RWPE2 (cell line): ENCODE measurements around the gene ERICH4.
"Not testable (repeated sequence)": the region's sequence is repeated elsewhere in the genome, so short reads cannot be mapped to it uniquely, and the experiment has no call there.

Experiments used
- ATAC-seq: fragments of 200-7000 bp; cut with Tn5 transposase; 3 replicates; pipeline ENCODE4 v1.9.1; 2021; ENCODE audit warnings: low read depth
- DNase-seq: peaks from one replicate; pipeline ENCODE4 v3.0.0-alpha.2; 2020; ENCODE audit warnings: low spot score
- H3K27ac ChIP-seq: fragments of 450-650 bp; 2 replicates; pipeline ENCODE4 v1.5.1; 2017; ENCODE audit warnings: mild to moderate bottlenecking; ENCODE audit not compliant: poor library complexity, severe bottlenecking
- H3K27me3 ChIP-seq: fragments of 250-450 bp; sonication (Bioruptor Pico); 2 replicates; pipeline ENCODE4 v1.5.1; 2021; ENCODE audit warnings: mild to moderate bottlenecking, moderate library complexity; ENCODE audit not compliant: insufficient read depth, poor library complexity, severe bottlenecking
- H3K36me3 ChIP-seq: fragments of 250-450 bp; sonication (Bioruptor Pico); 2 replicates; pipeline ENCODE4 v1.5.1; 2020; ENCODE audit warnings: low read depth, mild to moderate bottlenecking, moderate library complexity
- H3K4me1 ChIP-seq: fragments of 250-450 bp; sonication (Bioruptor Pico); 2 replicates; pipeline ENCODE4 v1.5.1; 2021; ENCODE audit warnings: mild to moderate bottlenecking, moderate library complexity; ENCODE audit not compliant: insufficient read depth, poor library complexity, severe bottlenecking
- H3K4me3 ChIP-seq: fragments of 250-450 bp; sonication (Bioruptor Pico); 2 replicates; pipeline ENCODE4 v1.5.1; 2021; ENCODE audit warnings: mild to moderate bottlenecking, moderate library complexity; ENCODE audit not compliant: severe bottlenecking
- H3K9me3 ChIP-seq: fragments of 250-450 bp; sonication (Bioruptor Pico); 2 replicates; pipeline ENCODE4 v1.5.1; 2021; ENCODE audit warnings: mild to moderate bottlenecking, moderate library complexity; ENCODE audit not compliant: severe bottlenecking
- TF ChIP-seq, protein P1 (sequence below): fragments of 450-650 bp; IDR thresholded peaks from one replicate; pipeline ENCODE4 v1.5.1; 2017; ENCODE audit warnings: mild to moderate bottlenecking, moderate library complexity; ENCODE audit not compliant: poor library complexity, severe bottlenecking

The ERICH4 gene

GRCh38 chr19:41452584-41453275 is 9.8 kb downstream of the ERICH4 start:
- H3K4me3 ChIP-seq, result no peak overlapping the region
- DNase-seq (no peak), ATAC-seq (no peak)
- TF ChIP-seq, protein P1, sequence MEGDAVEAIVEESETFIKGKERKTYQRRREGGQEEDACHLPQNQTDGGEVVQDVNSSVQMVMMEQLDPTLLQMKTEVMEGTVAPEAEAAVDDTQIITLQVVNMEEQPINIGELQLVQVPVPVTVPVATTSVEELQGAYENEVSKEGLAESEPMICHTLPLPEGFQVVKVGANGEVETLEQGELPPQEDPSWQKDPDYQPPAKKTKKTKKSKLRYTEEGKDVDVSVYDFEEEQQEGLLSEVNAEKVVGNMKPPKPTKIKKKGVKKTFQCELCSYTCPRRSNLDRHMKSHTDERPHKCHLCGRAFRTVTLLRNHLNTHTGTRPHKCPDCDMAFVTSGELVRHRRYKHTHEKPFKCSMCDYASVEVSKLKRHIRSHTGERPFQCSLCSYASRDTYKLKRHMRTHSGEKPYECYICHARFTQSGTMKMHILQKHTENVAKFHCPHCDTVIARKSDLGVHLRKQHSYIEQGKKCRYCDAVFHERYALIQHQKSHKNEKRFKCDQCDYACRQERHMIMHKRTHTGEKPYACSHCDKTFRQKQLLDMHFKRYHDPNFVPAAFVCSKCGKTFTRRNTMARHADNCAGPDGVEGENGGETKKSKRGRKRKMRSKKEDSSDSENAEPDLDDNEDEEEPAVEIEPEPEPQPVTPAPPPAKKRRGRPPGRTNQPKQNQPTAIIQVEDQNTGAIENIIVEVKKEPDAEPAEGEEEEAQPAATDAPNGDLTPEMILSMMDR, result no peak
- H3K27ac ChIP-seq, result no peak overlapping the region
- no peaks in the 10 kb centered on the region for H3K36me3 ChIP-seq
- peaks cover 16% of the 10 kb centered on the region for H3K27me3 ChIP-seq
- H3K4me1 ChIP-seq, result no peaks in the 10 kb centered on the region
- H3K9me3 ChIP-seq, result no peaks in the 10 kb centered on the region

- ATAC-seq, result no peak
- Histone ChIP-seq H3K4me3 (no peak overlapping the region), H3K27ac (no peak overlapping the region), H3K27me3 (peaks cover 36% of the 10 kb centered on the region), H3K4me1 (no peaks in the 10 kb centered on the region), H3K9me3 (no peaks in the 10 kb centered on the region), H3K36me3 (no peaks in the 10 kb centered on the region)
- TF ChIP-seq, protein P1, result no peak
- no peak for DNase-seq
Measured at GRCh38 chr19:41455936-41456335, 13.0 kb downstream of the ERICH4 start.

DNA sequence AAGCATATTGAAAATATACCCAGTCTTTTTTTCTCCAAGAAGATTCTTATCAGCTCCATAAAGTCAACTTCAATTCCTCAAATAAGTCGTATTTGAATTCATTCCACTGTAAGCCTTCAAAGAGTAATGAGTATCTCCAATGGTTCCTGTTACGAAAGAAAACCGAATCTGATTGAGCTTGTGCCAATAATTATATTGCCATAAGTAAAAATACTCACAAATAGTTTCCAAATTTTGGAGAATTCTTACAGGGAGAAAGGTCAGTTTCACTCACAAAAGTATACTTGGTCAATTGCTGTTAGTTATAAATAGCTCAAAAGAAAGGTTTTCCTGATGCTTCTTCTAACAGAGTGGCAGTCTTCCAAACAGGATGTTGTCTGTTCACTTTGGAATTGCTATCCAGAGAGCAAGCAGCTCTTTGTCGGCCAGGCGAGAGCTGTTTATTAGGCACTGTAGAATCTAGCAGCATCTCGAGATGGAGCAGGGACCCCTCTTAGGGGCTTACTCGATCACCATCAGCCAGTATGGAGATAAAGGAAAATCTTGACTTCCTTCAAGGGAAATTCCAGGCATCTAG is 13.5 kb downstream of the ERICH4 start:
- H3K27ac ChIP-seq, result no peak overlapping the region
- TF ChIP-seq, protein P1, result no peak
- H3K27me3 ChIP-seq, result peaks cover 39% of the 10 kb centered on the region
- ATAC-seq, result no peak
- no peak overlapping the region for H3K4me3 ChIP-seq
- no peaks in the 10 kb centered on the region for H3K4me1 ChIP-seq
- DNase-seq, result no peak
- H3K36me3 ChIP-seq, result no peaks in the 10 kb centered on the region
- no peaks in the 10 kb centered on the region for H3K9me3 ChIP-seq

- Histone ChIP-seq H3K9me3 (no peaks in the 10 kb centered on the region), H3K27ac (no peak overlapping the region), H3K4me1 (no peaks in the 10 kb centered on the region), H3K36me3 (no peaks in the 10 kb centered on the region), H3K4me3 (no peak overlapping the region), H3K27me3 (peaks cover 39% of the 10 kb centered on the region)
- ATAC-seq, result no peak
- TF ChIP-seq, protein P1, result no peak
- DNase-seq, result no peak
Measured at GRCh38 chr19:41457241-41457640, 14.3 kb downstream of the ERICH4 start.

DNA sequence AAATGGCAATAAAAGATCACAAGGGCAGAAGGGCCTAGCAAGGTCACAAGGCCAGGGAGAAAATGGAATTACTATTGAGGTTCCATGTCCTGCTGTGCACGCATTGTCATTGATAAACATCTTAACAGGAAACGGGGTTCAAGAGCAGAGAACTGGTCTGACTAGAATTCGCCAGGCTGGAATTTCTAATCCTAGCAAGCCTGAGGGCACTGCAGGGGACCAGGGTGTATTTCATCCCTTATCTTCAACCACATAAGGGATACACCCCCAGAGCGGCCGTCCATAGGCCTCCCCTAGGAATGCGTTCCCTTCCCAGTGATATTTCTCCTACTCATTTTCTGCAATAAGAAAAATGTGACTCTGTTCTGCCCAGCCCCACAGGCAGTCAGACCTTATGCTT is 19.5 kb downstream of the ERICH4 start:
- TF ChIP-seq, protein P1, result no peak
- H3K9me3 ChIP-seq, result no peaks in the 10 kb centered on the region
- no peaks in the 10 kb centered on the region for H3K4me1 ChIP-seq
- no peak overlapping the region for H3K27ac ChIP-seq
- DNase-seq, result no peak
- peaks cover 51% of the 10 kb centered on the region for H3K27me3 ChIP-seq
- H3K4me3 ChIP-seq, result no peak overlapping the region
- H3K36me3 ChIP-seq, result no peaks in the 10 kb centered on the region
- no peak for ATAC-seq

GRCh38 chr19:41463257-41464256 is 20.6 kb downstream of the ERICH4 start:
- H3K27ac ChIP-seq, DNase-seq, ATAC-seq, H3K9me3 ChIP-seq, H3K4me3 ChIP-seq, H3K4me1 ChIP-seq, H3K36me3 ChIP-seq: not testable (repeated sequence)
- peaks cover 60% of the 10 kb centered on the region for H3K27me3 ChIP-seq
